ENCODE data around the gene CASP9. TPM values are rescaled to one million over a fixed set of nuclear protein-coding genes. Genes with fewer than 3 reads are reported as not detected.

CASP9 gene
- total RNA-seq, 4 donors from 2014 or later, result 2.6 to 16.0 (median 8.1) TPM

DNA sequence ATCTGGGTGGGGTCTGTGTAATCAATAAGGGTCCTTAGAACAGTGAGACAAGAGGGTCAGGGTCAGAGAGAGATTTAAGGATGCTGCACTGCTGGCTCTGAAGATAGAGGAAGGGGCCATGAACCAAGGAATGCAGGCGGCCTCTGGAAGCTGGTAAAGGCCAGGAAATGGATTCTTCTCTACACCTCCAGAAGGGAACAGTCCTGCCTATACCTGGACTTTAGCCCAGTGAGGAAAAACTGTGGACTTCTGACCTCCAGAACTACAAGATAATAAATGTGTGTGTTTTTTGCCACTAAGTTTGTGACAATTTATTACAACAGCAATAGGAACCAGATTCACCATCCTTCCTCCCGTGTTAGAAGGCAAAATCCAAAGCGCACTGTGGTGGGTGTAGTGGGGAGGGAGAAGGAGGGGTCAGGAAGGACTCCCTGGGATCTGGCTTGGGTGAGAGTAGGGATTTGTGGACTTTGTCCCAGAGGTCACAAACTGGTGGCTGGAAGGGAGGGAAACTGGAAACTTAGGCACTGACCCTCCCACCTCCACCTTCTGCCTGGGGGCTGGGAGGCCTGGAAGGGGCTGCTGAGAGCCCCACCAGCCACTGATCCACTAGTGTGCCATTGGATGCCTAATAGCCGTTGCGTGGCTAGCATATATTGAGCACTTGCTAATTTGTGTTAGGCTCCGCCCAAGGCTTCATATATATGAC, 72.8 kb downstream of the CASP9 start:
- Histone ChIP-seq H3K9me3 (peaks cover 0 to 3% of the 10 kb centered on the region in 2 donors), H3K4me1 (no peaks in the 10 kb centered on the region), H3K27me3 (no peaks in the 10 kb centered on the region), H3K27ac (no peak overlapping the region), H3K36me3 (no peaks in the 10 kb centered on the region), H3K4me3 (no peak overlapping the region)
- intact Hi-C loops (cut with DNase I; ENCODE audit: low total_unique reads), result no loop called here
- no peak for DNase-seq
- TF ChIP-seq POLR2A (IDR thresholded peaks at IDR 0.05), result no peak
- TF ChIP-seq, protein P1, sequence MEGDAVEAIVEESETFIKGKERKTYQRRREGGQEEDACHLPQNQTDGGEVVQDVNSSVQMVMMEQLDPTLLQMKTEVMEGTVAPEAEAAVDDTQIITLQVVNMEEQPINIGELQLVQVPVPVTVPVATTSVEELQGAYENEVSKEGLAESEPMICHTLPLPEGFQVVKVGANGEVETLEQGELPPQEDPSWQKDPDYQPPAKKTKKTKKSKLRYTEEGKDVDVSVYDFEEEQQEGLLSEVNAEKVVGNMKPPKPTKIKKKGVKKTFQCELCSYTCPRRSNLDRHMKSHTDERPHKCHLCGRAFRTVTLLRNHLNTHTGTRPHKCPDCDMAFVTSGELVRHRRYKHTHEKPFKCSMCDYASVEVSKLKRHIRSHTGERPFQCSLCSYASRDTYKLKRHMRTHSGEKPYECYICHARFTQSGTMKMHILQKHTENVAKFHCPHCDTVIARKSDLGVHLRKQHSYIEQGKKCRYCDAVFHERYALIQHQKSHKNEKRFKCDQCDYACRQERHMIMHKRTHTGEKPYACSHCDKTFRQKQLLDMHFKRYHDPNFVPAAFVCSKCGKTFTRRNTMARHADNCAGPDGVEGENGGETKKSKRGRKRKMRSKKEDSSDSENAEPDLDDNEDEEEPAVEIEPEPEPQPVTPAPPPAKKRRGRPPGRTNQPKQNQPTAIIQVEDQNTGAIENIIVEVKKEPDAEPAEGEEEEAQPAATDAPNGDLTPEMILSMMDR (IDR thresholded peaks at IDR 0.05), result no peak

DNA sequence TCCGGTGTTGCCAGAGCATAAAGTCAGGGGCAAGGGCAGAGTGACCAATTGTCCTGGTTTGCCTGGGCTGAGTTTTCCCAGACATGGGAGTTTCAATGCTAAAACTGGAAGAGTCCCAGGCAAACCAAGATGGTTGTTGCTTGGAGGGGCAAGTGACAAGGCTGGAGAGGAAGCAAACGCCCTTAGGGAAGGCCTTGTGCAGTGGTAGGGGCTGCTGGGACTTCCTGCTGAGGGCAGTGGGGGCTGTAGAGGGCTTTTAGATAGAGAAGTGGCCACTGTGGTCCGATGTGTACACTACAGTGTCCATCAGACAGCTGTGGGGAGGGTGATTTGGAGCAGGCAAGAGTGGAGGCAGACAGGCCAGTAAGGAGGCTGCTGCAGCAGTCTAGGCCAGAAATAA, 74.4 kb downstream of the CASP9 start:
- Histone ChIP-seq H3K36me3 (no peaks in the 10 kb centered on the region), H3K9me3 (peaks cover 0 to 3% of the 10 kb centered on the region in 2 donors), H3K4me3 (no peak overlapping the region), H3K27ac (no peak overlapping the region), H3K4me1 (no peaks in the 10 kb centered on the region), H3K27me3 (no peaks in the 10 kb centered on the region)
- DNase-seq, result no peak
- no peak for TF ChIP-seq POLR2A (IDR thresholded peaks at IDR 0.05)
- TF ChIP-seq, protein P1 (IDR thresholded peaks at IDR 0.05), result no peak
- intact Hi-C loops (cut with DNase I; ENCODE audit: low total_unique reads), result no loop called here

DNA sequence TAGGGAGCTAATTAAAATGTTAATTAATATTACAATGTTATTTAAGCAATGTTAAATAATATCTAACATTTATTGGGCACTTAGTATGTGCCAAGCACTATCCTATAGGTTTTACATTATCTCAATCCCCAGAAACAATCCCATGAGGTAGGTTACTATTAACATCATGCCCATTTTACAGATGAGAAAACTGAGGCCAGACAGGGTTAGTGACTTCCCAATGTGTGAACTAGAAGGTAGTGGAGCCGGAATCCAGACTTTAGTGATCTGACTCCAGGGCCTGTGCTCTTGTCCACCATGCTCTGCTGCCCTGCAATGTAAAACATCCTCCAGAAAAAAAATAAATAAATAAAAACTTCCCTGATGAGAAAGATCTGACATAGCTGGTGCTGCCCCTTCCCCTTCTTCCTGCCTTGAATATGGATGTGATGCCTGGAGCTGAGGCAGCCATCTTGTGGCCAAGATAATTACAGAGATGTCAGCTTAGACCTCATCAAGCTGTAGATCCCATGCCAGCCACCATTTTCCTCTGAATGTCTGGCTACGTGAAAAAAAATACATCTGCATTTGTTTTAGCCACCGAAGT, 75.0 kb downstream of the CASP9 start:
- Histone ChIP-seq H3K4me1 (no peaks in the 10 kb centered on the region), H3K27me3 (no peaks in the 10 kb centered on the region), H3K36me3 (no peaks in the 10 kb centered on the region), H3K9me3 (peaks cover 0 to 3% of the 10 kb centered on the region in 2 donors), H3K27ac (no peak overlapping the region), H3K4me3 (no peak overlapping the region)
- intact Hi-C loops (cut with DNase I; ENCODE audit: low total_unique reads), result no loop called here
- no peak for DNase-seq
- no peak for TF ChIP-seq POLR2A (IDR thresholded peaks at IDR 0.05)
- TF ChIP-seq, protein P1 (IDR thresholded peaks at IDR 0.05), result no peak

DNA sequence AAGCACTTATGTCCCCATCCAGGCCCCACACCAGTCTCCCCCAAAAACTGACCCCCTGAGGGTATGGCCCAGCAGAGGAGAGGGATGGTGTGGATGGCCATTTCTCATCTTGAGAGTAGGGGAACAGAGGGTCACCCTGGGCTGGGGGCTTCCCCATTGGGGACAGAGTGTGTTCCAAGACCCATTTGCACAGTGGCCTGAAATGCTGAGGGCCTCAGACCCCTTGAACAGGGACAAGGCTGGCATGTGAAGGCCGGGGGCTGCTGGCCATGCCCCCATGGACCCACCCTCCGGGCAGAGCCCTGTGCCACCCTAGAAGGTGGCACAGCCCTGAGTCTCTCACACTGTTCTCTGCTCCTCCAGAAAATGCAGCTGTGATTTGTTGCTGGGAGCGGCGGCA, 77.8 kb downstream of the CASP9 start:
- TF ChIP-seq POLR2A (IDR thresholded peaks at IDR 0.05), result no peak
- TF ChIP-seq, protein P1 (IDR thresholded peaks at IDR 0.05), result no peak
- Histone ChIP-seq H3K4me3 (no peak overlapping the region), H3K27me3 (no peaks in the 10 kb centered on the region), H3K36me3 (no peaks in the 10 kb centered on the region), H3K4me1 (no peaks in the 10 kb centered on the region), H3K9me3 (peaks cover 0 to 3% of the 10 kb centered on the region in 2 donors), H3K27ac (no peak overlapping the region)
- intact Hi-C loops (cut with DNase I; ENCODE audit: low total_unique reads), result no loop called here
- DNase-seq, result no peak

DNA sequence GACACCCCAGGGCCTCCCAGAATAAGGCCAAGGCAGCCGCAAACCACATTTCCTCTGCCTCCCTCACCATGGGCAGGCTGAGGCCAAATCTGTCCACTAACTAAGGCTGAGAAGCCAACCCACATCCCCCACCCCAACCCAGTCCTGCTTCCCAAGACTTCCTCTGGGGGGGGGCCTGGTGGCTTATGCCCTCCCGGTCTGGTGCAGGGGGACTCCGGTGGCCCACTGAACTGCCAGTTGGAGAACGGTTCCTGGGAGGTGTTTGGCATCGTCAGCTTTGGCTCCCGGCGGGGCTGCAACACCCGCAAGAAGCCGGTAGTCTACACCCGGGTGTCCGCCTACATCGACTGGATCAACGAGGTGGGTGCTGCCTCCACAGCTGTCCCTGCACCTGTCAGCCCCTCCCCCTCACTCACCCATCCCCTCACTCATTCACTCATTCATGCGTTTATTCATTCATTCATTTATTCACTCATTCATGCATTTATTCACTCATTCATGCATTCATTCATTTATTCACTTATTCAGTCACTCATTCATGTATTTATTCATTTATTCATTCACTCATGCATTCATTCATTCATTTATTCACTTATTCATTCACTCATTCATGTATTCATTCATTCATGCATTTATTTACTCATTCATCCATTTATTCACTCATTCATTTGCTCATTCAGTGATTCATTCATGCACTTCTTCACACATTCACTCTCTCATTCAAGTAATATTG, 78.5 kb downstream of the CASP9 start:
- Histone ChIP-seq H3K4me3 (no peak overlapping the region), H3K4me1 (no peaks in the 10 kb centered on the region), H3K9me3 (peaks cover 0 to 3% of the 10 kb centered on the region in 2 donors), H3K27me3 (no peaks in the 10 kb centered on the region), H3K27ac (no peak overlapping the region), H3K36me3 (no peaks in the 10 kb centered on the region)
- DNase-seq, result no peak
- intact Hi-C loops (cut with DNase I; ENCODE audit: low total_unique reads), result no loop called here
- TF ChIP-seq, protein P1 (IDR thresholded peaks at IDR 0.05), result no peak
- no peak for TF ChIP-seq POLR2A (IDR thresholded peaks at IDR 0.05)
